Measurements from ENCODE around the gene LARP4. TPM values are rescaled to one million over a fixed set of nuclear protein-coding genes. Genes with fewer than 3 reads are reported as not detected.

LARP4 gene
- total RNA-seq, 2 experiments from 2014 or later: 32.9 to 84.1 TPM

GRCh38 chr12:50411051-50411660, 10.5 kb downstream of the LARP4 start:
- BruUV-seq (replicated peaks): no TSS peak
- H3K36me3 ChIP-seq (ENCODE audit: insufficient read depth, low read length): peaks cover 63% of the 10 kb centered on the region
- H3K9me2 ChIP-seq (ENCODE audit: insufficient read depth, low read length): no peaks in the 10 kb centered on the region
- H3K4me2 ChIP-seq (ENCODE audit: low read length): no peak overlapping the region
- H3K4me1 ChIP-seq (ENCODE audit: insufficient read depth, low read length, poor library complexity, severe bottlenecking): no peaks in the 10 kb centered on the region
- no peak overlapping the region for H3K4me3 ChIP-seq (ENCODE audit: low read depth, low read length, poor library complexity, severe bottlenecking)
- H2AFZ ChIP-seq (ENCODE audit: low read length): no peak overlapping the region
- peaks cover 100% of the 10 kb centered on the region for H3K79me2 ChIP-seq (ENCODE audit: insufficient read depth, low read depth, low read length)
- no peak for DNase-seq (ENCODE audit: low spot score)
- TF ChIP-seq EZH2phosphoT487 (IDR thresholded peaks at IDR 0.05; ENCODE audit: borderline replicate concordance, low read depth, low read length) (no peak), CTCF (conservative IDR thresholded peaks at IDR 0.05; ENCODE audit: low read length) (no peak)
- intact Hi-C loops (cut with micrococcal nuclease; ENCODE audit: unreplicated experiment): no loop called here
- no peak overlapping the region for H3K27ac ChIP-seq (ENCODE audit: low read depth, low read length, poor library complexity, severe bottlenecking)
- H3K9me3 ChIP-seq (ENCODE audit: low read length): no peaks in the 10 kb centered on the region; the same call in 1 of the 2 replicates
- ChIA-PET POLR2A (interaction anchor here (1.1 to 1.3 kb wide), 3 partner anchors 9 to 35 kb away, joined by 3 to 5 read pairs (median 3); no protein-coding TSS in a partner anchor), CTCF (ENCODE audit: unreplicated experiment) (no interaction called here)
- H4K20me1 ChIP-seq (ENCODE audit: insufficient read depth, low read length): peaks cover 12% of the 10 kb centered on the region; the same call in 1 of the 2 replicates

- CTCF ChIA-PET (ENCODE audit: unreplicated experiment): interaction anchor here (0.5 kb wide), 1 partner anchor 304 kb away, joined by 3 read pairs; the partner anchor contains the start of gene COX14
- peaks cover 29% of the 10 kb centered on the region for H4K20me1 ChIP-seq (ENCODE audit: insufficient read depth, low read length)
- BruUV-seq (replicated peaks): no TSS peak
Measured at GRCh38 chr12:50415899-50416479, 15.3 kb downstream of the LARP4 start.

More at GRCh38 chr12:50415899-50416479, 15.3 kb downstream of the LARP4 start:
- H3K4me1 ChIP-seq (ENCODE audit: insufficient read depth, low read length, poor library complexity, severe bottlenecking): no peaks in the 10 kb centered on the region
- intact Hi-C loops (cut with micrococcal nuclease; ENCODE audit: unreplicated experiment): no loop called here
- peaks cover 74% of the 10 kb centered on the region for H3K36me3 ChIP-seq (ENCODE audit: insufficient read depth, low read length)
- no peaks in the 10 kb centered on the region for H3K9me2 ChIP-seq (ENCODE audit: insufficient read depth, low read length)
- H2AFZ ChIP-seq (ENCODE audit: low read length): no peak overlapping the region
- no peak overlapping the region for H3K4me3 ChIP-seq (ENCODE audit: low read depth, low read length, poor library complexity, severe bottlenecking)
- no peak for TF ChIP-seq CTCF (conservative IDR thresholded peaks at IDR 0.05; ENCODE audit: low read length)
- no peak for TF ChIP-seq EZH2phosphoT487 (IDR thresholded peaks at IDR 0.05; ENCODE audit: borderline replicate concordance, low read depth, low read length)
- no peak for DNase-seq (ENCODE audit: low spot score)
- H3K27ac ChIP-seq (ENCODE audit: low read depth, low read length, poor library complexity, severe bottlenecking): no peak overlapping the region
- POLR2A ChIA-PET: interaction anchor here (0.7 kb wide), 2 partner anchors 10 to 976 kb away, joined by 3 to 4 read pairs; no protein-coding TSS in a partner anchor
- no peak overlapping the region for H3K4me2 ChIP-seq (ENCODE audit: low read length)
- H3K9me3 ChIP-seq (ENCODE audit: low read length): no peaks in the 10 kb centered on the region
- H3K79me2 ChIP-seq (ENCODE audit: insufficient read depth, low read depth, low read length): peaks cover 98% of the 10 kb centered on the region
